Tibial artery (tissue), 4 donors: ENCODE measurements around the gene KIAA1671.

Source experiments
- DNase-seq, 2 donors: peaks; one replicate each; pipeline ENCODE4 v3.0.0-alpha.2; 2019
- H3K27ac ChIP-seq, 2 donors: fragments of 200-600 bp; sonication (generic) in 1 of 2; 1 replicate in 1 of 2; 2 replicates in 1 of 2; pipeline ENCODE4 v1.5.1; 2018 to 2019; ENCODE audit warnings: mild to moderate bottlenecking in 1 of 2
- H3K27me3 ChIP-seq, 2 donors: fragments of 200-600 bp; sonication (generic) in 1 of 2; one replicate each; pipeline versions ENCODE4 v1.5.1 to v1.6.0; 2016 to 2019
- H3K36me3 ChIP-seq, 3 donors: fragments of 200-600 bp; sonication (generic) in 2 of 3; one replicate each; pipeline ENCODE4 v1.5.1; 2016 to 2019; ENCODE audit warnings: mild to moderate bottlenecking in 2 of 3
- H3K4me1 ChIP-seq, 4 donors: fragments of 200-600 bp; sonication (generic) in 2 of 4; 1 replicate in 3 of 4; 2 replicates in 1 of 4; pipeline ENCODE4 v1.5.1; 2016 to 2019
- H3K4me3 ChIP-seq, 2 donors: fragments of 200-600 bp; sonication (generic) in 1 of 2; 1 replicate in 1 of 2; 2 replicates in 1 of 2; pipeline ENCODE4 v1.5.1; 2018 to 2019; ENCODE audit warnings: mild to moderate bottlenecking in 2 of 2
- H3K9me3 ChIP-seq, 3 donors: fragments of 200-600 bp; sonication (generic) in 1 of 3; one replicate each; pipeline ENCODE4 v1.5.1; 2016 to 2019
- CTCF ChIP-seq, 2 experiments: fragments of 200-600 bp in 1 of 2; fragments of 450-650 bp in 1 of 2; IDR thresholded peaks; one replicate each; pipeline ENCODE4 v1.5.1; 2017 to 2019; ENCODE audit warnings: antibody characterized with exemption in 2 of 2, mild to moderate bottlenecking in 1 of 2, moderate library complexity in 1 of 2
- intact Hi-C: fragments of 100-400 bp; cut with DNase I; formaldehyde crosslinking; loops from one replicate; pipeline ENCODE4 v1.15.0; 2023; ENCODE audit warnings: low total_unique reads

The KIAA1671 gene

GRCh38 chr22:25086902-25087282 lies 134.4 kb downstream of the KIAA1671 start:
- TF ChIP-seq CTCF (IDR thresholded peaks at IDR 0.05), result no peak
- Histone ChIP-seq H3K27ac (peak overlapping the region; percentile 72 to 93), H3K9me3 (no peaks in the 10 kb centered on the region), H3K27me3 (no peaks in the 10 kb centered on the region), H3K4me3 (no peak overlapping the region), H3K36me3 (no peaks in the 10 kb centered on the region), H3K4me1 (peaks cover 0 to 97% (median 64%) of the 10 kb centered on the region in 4 donors)
- intact Hi-C loops, result no loop called here
- DNase-seq, result no peak

- Histone ChIP-seq H3K27me3 (no peaks in the 10 kb centered on the region), H3K4me1 (peaks cover 0 to 97% (median 59%) of the 10 kb centered on the region in 4 donors), H3K36me3 (no peaks in the 10 kb centered on the region), H3K9me3 (no peaks in the 10 kb centered on the region), H3K4me3 (no peak overlapping the region), H3K27ac (peak overlapping the region; percentile 72 to 93)
- intact Hi-C loops, result no loop called here
- no peak for DNase-seq
- peak in 1 of 2 experiments; percentile 16 for TF ChIP-seq CTCF (IDR thresholded peaks at IDR 0.05)
Observed at GRCh38 chr22:25090225-25090890, 137.8 kb downstream of the KIAA1671 start.

GRCh38 chr22:25091458-25091857 lies 138.9 kb downstream of the KIAA1671 start:
- peak overlapping the region; percentile 67 to 93 for H3K27ac ChIP-seq
- H3K4me1 ChIP-seq, result peaks cover 0 to 97% (median 51%) of the 10 kb centered on the region in 4 donors
- no peak overlapping the region for H3K4me3 ChIP-seq
- no peak for TF ChIP-seq CTCF (IDR thresholded peaks at IDR 0.05)
- intact Hi-C loops, result no loop called here
- no peak for DNase-seq
- H3K36me3 ChIP-seq, result no peaks in the 10 kb centered on the region
- no peaks in the 10 kb centered on the region for H3K27me3 ChIP-seq
- H3K9me3 ChIP-seq, result no peaks in the 10 kb centered on the region

- peaks cover 0 to 92% (median 46%) of the 10 kb centered on the region in 4 donors for H3K4me1 ChIP-seq
- H3K9me3 ChIP-seq, result no peaks in the 10 kb centered on the region
- DNase-seq, result no peak
- H3K27me3 ChIP-seq, result no peaks in the 10 kb centered on the region
- intact Hi-C loops, result no loop called here
- no peak overlapping the region for H3K4me3 ChIP-seq
- H3K27ac ChIP-seq, result peak overlapping the region; percentile 67 to 71
- H3K36me3 ChIP-seq, result no peaks in the 10 kb centered on the region
- no peak for TF ChIP-seq CTCF (IDR thresholded peaks at IDR 0.05)
Observed at GRCh38 chr22:25092119-25092518, 139.6 kb downstream of the KIAA1671 start.

GRCh38 chr22:25094579-25094978 lies 142.1 kb downstream of the KIAA1671 start:
- DNase-seq, result no peak
- TF ChIP-seq CTCF (IDR thresholded peaks at IDR 0.05), result no peak
- Histone ChIP-seq H3K4me3 (no peak overlapping the region), H3K36me3 (no peaks in the 10 kb centered on the region), H3K9me3 (no peaks in the 10 kb centered on the region), H3K27ac (peak overlapping the region; percentile 67 to 71), H3K4me1 (peaks cover 0 to 87% (median 44%) of the 10 kb centered on the region in 4 donors), H3K27me3 (no peaks in the 10 kb centered on the region)
- intact Hi-C loops, result no loop called here
